Adipocyte (in vitro differentiated cells): ENCODE measurements around the gene ALPG.
"Not testable (repeated sequence)": the region's sequence is repeated elsewhere in the genome, so short reads cannot be mapped to it uniquely, and the experiment has no call there.

Source experiments
- DNase-seq: peaks from one replicate; pipeline ENCODE4 v3.0.0-alpha.2; 2015; ENCODE audit warnings: low read depth
- H3K27me3 ChIP-seq: replicated peaks from 2 replicates; pipeline ENCODE4 v1.7.0; 2013; ENCODE audit warnings: mild to moderate bottlenecking, low read length, moderate library complexity; ENCODE audit not compliant: control insufficient read depth, insufficient read depth
- H3K36me3 ChIP-seq: 2 replicates; pipeline ENCODE4 v1.7.0; 2013; ENCODE audit warnings: low read length, mild to moderate bottlenecking, moderate library complexity; ENCODE audit not compliant: control insufficient read depth, insufficient read depth, severe bottlenecking
- H3K4me1 ChIP-seq: 2 replicates; pipeline ENCODE4 v1.7.0; 2013; ENCODE audit warnings: mild to moderate bottlenecking, low read length, moderate library complexity; ENCODE audit not compliant: control insufficient read depth, insufficient read depth
- H3K4me3 ChIP-seq: 2 replicates; pipeline ENCODE4 v1.7.0; 2013; ENCODE audit warnings: mild to moderate bottlenecking, low read length, moderate library complexity
- H3K9ac ChIP-seq: 2 replicates; pipeline ENCODE4 v1.7.0; 2013; ENCODE audit warnings: mild to moderate bottlenecking, low read length, moderate library complexity
- H3K9me3 ChIP-seq: 2 replicates; pipeline ENCODE4 v1.7.0; 2013; ENCODE audit warnings: mild to moderate bottlenecking, low read length, moderate library complexity; ENCODE audit not compliant: control insufficient read depth

The ALPG gene

DNA sequence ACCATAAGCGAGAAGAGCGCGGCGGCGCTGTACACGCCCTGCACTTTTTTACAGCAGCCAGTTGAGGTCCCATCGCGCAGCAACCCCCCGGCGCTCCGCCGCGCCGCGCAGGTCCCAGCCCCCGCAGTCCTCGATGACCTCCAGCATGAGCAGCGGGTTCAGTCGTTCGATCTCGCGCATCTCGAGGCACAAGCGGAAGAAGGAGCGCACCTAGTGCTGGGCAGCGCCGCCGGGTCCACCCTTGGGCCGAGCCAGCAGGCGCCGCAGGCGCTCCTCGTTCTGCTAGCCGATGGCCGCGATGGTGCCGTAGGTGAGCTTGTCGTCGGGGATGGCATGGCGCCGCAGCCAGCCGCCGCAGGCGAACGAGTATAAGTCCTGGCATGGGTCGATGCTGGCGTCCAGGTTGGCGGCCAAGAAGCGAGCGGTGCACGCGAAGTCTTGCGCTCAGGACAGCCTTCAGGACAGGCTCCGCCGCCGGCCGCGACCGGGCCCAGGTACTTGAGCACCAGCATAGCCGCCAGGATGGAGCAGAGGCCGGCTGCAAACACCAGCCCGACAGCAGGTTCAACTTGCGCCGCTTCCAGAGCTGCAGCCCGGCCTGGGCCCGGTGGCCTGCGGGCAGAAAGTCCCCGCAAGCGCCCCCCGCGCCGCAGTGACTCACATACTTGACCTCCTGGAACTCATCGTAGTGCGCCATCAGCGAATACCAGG lies 19.7 kb upstream of the ALPG start:
- DNase-seq = no peak
- peaks cover 7% of the 10 kb centered on the region for H3K4me1 ChIP-seq
- no peaks in the 10 kb centered on the region for H3K9me3 ChIP-seq
- H3K4me3 ChIP-seq = no peak overlapping the region
- H3K9ac ChIP-seq = no peak overlapping the region
- no peaks in the 10 kb centered on the region for H3K36me3 ChIP-seq
- H3K27me3 ChIP-seq = peaks cover 52% of the 10 kb centered on the region

GRCh38 chr2:232387451-232388171 lies 19.0 kb upstream of the ALPG start:
- Histone ChIP-seq H3K4me3 (no peak overlapping the region), H3K4me1 (peaks cover 7% of the 10 kb centered on the region), H3K9ac (no peak overlapping the region), H3K27me3 (peaks cover 53% of the 10 kb centered on the region), H3K9me3 (no peaks in the 10 kb centered on the region), H3K36me3 (no peaks in the 10 kb centered on the region)
- DNase-seq = peak; percentile 7

DNA sequence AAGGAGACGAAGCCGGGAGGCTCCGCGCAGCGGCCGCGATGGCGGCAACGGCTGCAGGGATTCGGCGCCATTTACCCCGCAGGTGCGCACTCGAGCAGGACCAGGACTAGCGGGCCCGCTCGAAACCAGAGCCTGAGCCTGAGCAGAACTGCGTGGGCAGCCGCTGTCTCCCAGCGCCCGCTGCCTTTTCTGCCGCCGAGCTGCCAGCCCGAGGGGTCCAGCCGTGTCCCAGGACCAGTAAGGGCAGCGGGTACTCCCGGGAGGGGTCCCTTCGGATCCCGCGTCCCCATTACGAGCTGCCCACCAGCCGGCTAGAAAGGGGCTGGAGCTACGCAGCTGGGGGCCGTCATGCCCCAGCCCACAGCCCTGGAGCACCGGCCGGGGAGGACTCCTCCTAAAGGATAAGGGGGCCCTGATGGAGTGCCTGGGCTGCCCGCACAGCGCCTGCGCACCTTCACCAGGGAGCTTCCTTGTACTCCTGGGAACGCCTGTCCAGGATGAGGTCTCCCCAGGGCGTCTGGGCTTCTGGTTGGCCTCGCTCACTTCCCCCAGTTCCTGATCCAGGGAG lies 18.2 kb upstream of the ALPG start:
- no peak overlapping the region for H3K4me3 ChIP-seq

DNA sequence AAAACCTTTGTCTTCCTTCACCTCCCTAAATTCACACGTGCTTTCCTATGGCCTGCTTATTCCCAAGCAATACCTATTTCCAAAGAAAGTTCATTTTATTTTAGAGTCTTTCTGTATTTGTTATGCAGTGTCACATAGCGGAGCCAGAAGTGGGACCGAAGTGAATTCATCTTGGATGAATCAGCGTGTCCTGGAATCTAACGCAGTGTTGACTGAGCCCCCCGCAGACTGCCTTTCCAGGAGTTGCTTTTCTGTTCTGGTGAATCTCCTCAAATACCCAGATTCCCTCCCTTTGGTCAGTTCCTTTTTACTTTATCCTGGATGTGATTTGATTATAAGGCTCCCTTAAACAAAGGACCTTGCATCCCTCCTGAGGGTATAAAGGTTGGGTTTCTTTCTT lies 17.3 kb upstream of the ALPG start:
- H3K4me3 ChIP-seq = no peak overlapping the region
- DNase-seq = peak; percentile 28
- no peaks in the 10 kb centered on the region for H3K36me3 ChIP-seq
- H3K4me1 ChIP-seq = peaks cover 7% of the 10 kb centered on the region
- no peaks in the 10 kb centered on the region for H3K9me3 ChIP-seq
- no peak overlapping the region for H3K9ac ChIP-seq
- peaks cover 43% of the 10 kb centered on the region for H3K27me3 ChIP-seq

More for the DNA sequence above, 18.2 kb upstream of the ALPG start:
- no peak for DNase-seq
- Histone ChIP-seq H3K36me3 (no peaks in the 10 kb centered on the region), H3K27me3 (peaks cover 49% of the 10 kb centered on the region), H3K9ac (no peak overlapping the region), H3K9me3 (no peaks in the 10 kb centered on the region), H3K4me1 (peaks cover 7% of the 10 kb centered on the region)

DNA sequence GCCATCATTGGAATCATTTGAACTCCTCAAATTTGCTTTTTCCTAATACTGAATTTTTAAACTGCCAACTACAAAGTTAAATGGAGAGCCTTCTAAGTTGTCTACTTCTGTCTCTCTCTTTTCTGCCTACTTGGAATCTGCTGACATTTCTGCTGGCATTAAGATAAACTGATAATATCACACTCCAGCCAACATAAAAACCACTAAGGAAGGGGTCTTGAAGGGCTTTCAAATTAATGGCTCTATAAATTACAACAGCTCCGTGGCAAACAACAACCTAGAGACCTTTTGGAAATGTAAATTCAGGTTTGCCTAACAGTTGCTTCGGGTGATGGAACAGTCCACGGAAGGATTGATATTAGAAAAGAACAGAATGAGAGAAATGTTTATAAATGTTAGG lies 16.0 kb upstream of the ALPG start:
- peaks cover 5% of the 10 kb centered on the region for H3K4me1 ChIP-seq
- no peak overlapping the region for H3K9ac ChIP-seq
- H3K9me3 ChIP-seq = no peaks in the 10 kb centered on the region
- no peak for DNase-seq
- peaks cover 39% of the 10 kb centered on the region for H3K27me3 ChIP-seq
- H3K36me3 ChIP-seq = no peaks in the 10 kb centered on the region
- H3K4me3 ChIP-seq = no peak overlapping the region

DNA sequence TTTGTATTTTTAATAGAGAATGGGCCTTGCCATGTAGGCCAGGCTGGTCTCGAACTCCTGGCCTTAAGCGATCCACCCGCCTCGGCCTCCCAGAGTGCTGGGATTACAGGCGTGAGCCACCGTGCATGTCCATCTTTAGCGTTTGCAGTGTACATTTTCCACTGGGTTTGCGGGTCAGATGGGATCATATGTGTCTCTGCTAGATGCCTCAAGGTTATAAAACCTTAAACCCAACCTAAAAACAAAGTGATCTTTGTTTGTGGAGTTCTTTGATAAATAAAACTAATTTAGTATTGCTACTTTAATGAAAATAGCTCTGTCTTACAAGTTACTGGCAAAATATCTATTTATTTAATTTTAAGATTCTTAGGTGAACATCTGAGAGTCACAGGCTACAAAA lies 13.1 kb upstream of the ALPG start:
- H3K9me3 ChIP-seq = no peaks in the 10 kb centered on the region
- H3K9ac ChIP-seq = no peak overlapping the region
- no peaks in the 10 kb centered on the region for H3K4me1 ChIP-seq
- H3K27me3 ChIP-seq = peaks cover 34% of the 10 kb centered on the region
- no peak for DNase-seq
- no peak overlapping the region for H3K4me3 ChIP-seq
- no peaks in the 10 kb centered on the region for H3K36me3 ChIP-seq

DNA sequence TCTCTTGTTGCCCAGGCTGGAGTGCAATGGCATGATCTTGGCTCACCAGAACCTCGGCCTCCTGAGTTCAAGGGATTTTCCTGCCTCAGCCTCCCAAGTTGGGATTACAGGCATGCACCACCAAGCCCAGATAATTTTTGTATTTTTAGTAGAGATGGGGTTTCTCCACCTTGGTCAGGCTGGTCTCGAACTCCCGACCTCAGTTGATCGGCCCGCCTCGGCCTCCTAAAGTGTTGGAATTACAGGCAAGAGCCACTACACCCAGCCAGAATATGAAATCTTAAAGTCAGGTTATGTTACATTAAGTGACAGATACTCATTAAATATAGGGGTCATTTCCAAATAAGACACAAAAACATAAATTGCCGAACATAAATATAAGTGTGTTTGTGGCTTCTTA lies 12.2 kb upstream of the ALPG start:
- not testable (repeated sequence) for DNase-seq, H3K36me3 ChIP-seq, H3K9me3 ChIP-seq, H3K9ac ChIP-seq, H3K4me3 ChIP-seq, H3K4me1 ChIP-seq
- H3K27me3 ChIP-seq = peaks cover 31% of the 10 kb centered on the region

GRCh38 chr2:232395586-232395985 lies 11.1 kb upstream of the ALPG start:
- H3K27me3 ChIP-seq = peaks cover 36% of the 10 kb centered on the region
- DNase-seq = no peak
- no peaks in the 10 kb centered on the region for H3K36me3 ChIP-seq
- no peak overlapping the region for H3K4me3 ChIP-seq
- no peak overlapping the region for H3K9ac ChIP-seq
- no peaks in the 10 kb centered on the region for H3K4me1 ChIP-seq
- H3K9me3 ChIP-seq = no peaks in the 10 kb centered on the region

GRCh38 chr2:232396683-232397082 lies 10.0 kb upstream of the ALPG start:
- Histone ChIP-seq H3K9me3 (no peaks in the 10 kb centered on the region), H3K4me1 (no peaks in the 10 kb centered on the region), H3K27me3 (peaks cover 31% of the 10 kb centered on the region), H3K4me3 (no peak overlapping the region), H3K36me3 (no peaks in the 10 kb centered on the region), H3K9ac (no peak overlapping the region)
- no peak for DNase-seq

- no peaks in the 10 kb centered on the region for H3K4me1 ChIP-seq
- DNase-seq = no peak
- no peaks in the 10 kb centered on the region for H3K36me3 ChIP-seq
- H3K9ac ChIP-seq = no peak overlapping the region
- no peak overlapping the region for H3K4me3 ChIP-seq
- no peaks in the 10 kb centered on the region for H3K9me3 ChIP-seq
- peaks cover 32% of the 10 kb centered on the region for H3K27me3 ChIP-seq
These were observed 8.2 kb upstream of the ALPG start for GRCh38 chr2:232398293-232399034.
